HFFc6 (cell line): ENCODE results near the gene TNN. TPM values are rescaled to one million over a fixed set of nuclear protein-coding genes. Genes with fewer than 3 reads are reported as not detected.

Source experiments
- DNase-seq: peaks from one replicate; pipeline ENCODE4 v3.0.0-alpha.2; 2018
- H3K27ac Mint-ChIP-seq: 2 replicates; pipeline ENCODE4 v1.8.0; 2020; ENCODE audit warnings: mild to moderate bottlenecking, mixed read lengths
- H3K27me3 Mint-ChIP-seq: 2 replicates; pipeline ENCODE4 v1.8.0; 2021; ENCODE audit warnings: mild to moderate bottlenecking, moderate library complexity, mixed read lengths; ENCODE audit not compliant: insufficient read depth
- H3K36me3 Mint-ChIP-seq: 2 replicates; pipeline ENCODE4 v1.8.0; 2021; ENCODE audit warnings: low read depth, mixed read lengths
- H3K4me1 Mint-ChIP-seq: 2 replicates; pipeline ENCODE4 v1.8.0; 2020; ENCODE audit warnings: low read depth, mixed read lengths
- H3K4me3 Mint-ChIP-seq: 2 replicates; pipeline ENCODE4 v1.8.0; 2020; ENCODE audit warnings: mild to moderate bottlenecking, moderate library complexity, mixed read lengths
- H3K9me3 Mint-ChIP-seq: 2 replicates; pipeline ENCODE4 v1.8.0; 2020; ENCODE audit warnings: mild to moderate bottlenecking, mixed read lengths
- CTCF ChIP-seq: fragments of 200-600 bp; sonication (generic); IDR thresholded peaks from 2 replicates; pipeline ENCODE4 v1.5.0; 2021; ENCODE audit warnings: antibody characterized with exemption, mild to moderate bottlenecking
- total RNA-seq, 6 experiments: library from RNA; stranded (reverse); fragmentation: NEBNext Ultra II Directional; extraction: Animal tissue kit (Norgen Biotek cat#: 25700); gene quantifications; 2 replicates in 1 of 6; 3 replicates in 5 of 6; pipeline ENCODE4 v1.2.3, GENCODE V29; 2021

The TNN gene
- total RNA-seq, 6 experiments from 2014 or later = not detected

- H3K9me3 Mint-ChIP-seq = no peaks in the 10 kb centered on the region
- no peak for TF ChIP-seq CTCF
- peaks cover 10% of the 10 kb centered on the region; the same call in 1 of the 2 replicates for H3K27me3 Mint-ChIP-seq
- no peak for DNase-seq
- no peak overlapping the region for H3K27ac Mint-ChIP-seq
- H3K4me1 Mint-ChIP-seq = peaks cover 6% of the 10 kb centered on the region; the same call in 1 of the 2 replicates
- H3K36me3 Mint-ChIP-seq = no peaks in the 10 kb centered on the region
- H3K4me3 Mint-ChIP-seq = no peak overlapping the region
These were observed 33.7 kb upstream of the TNN start for GRCh38 chr1:175033953-175034352.

GRCh38 chr1:175034775-175035174, 32.9 kb upstream of the TNN start:
- H3K27ac Mint-ChIP-seq = no peak overlapping the region
- TF ChIP-seq CTCF = no peak
- H3K4me3 Mint-ChIP-seq = no peak overlapping the region
- DNase-seq = no peak
- no peaks in the 10 kb centered on the region for H3K9me3 Mint-ChIP-seq
- no peaks in the 10 kb centered on the region for H3K4me1 Mint-ChIP-seq
- peaks cover 10% of the 10 kb centered on the region; the same call in 1 of the 2 replicates for H3K27me3 Mint-ChIP-seq
- no peaks in the 10 kb centered on the region for H3K36me3 Mint-ChIP-seq

GRCh38 chr1:175035865-175036264, 31.8 kb upstream of the TNN start:
- TF ChIP-seq CTCF = no peak
- no peaks in the 10 kb centered on the region for H3K4me1 Mint-ChIP-seq
- H3K9me3 Mint-ChIP-seq = no peaks in the 10 kb centered on the region
- no peak for DNase-seq
- H3K36me3 Mint-ChIP-seq = no peaks in the 10 kb centered on the region
- no peak overlapping the region for H3K4me3 Mint-ChIP-seq
- no peak overlapping the region for H3K27ac Mint-ChIP-seq
- H3K27me3 Mint-ChIP-seq = peaks cover 17% of the 10 kb centered on the region; the same call in 1 of the 2 replicates

- Mint-ChIP-seq H3K36me3 (no peaks in the 10 kb centered on the region), H3K27me3 (peaks cover 16% of the 10 kb centered on the region; the same call in 1 of the 2 replicates), H3K4me1 (no peaks in the 10 kb centered on the region), H3K4me3 (no peak overlapping the region), H3K9me3 (no peaks in the 10 kb centered on the region), H3K27ac (no peak overlapping the region)
- no peak for TF ChIP-seq CTCF
- DNase-seq = no peak
These were observed 31.2 kb upstream of the TNN start for GRCh38 chr1:175036476-175036875.

GRCh38 chr1:175037416-175037815, 30.2 kb upstream of the TNN start:
- H3K4me1 Mint-ChIP-seq = no peaks in the 10 kb centered on the region
- no peaks in the 10 kb centered on the region for H3K36me3 Mint-ChIP-seq
- no peak overlapping the region for H3K27ac Mint-ChIP-seq
- no peaks in the 10 kb centered on the region for H3K9me3 Mint-ChIP-seq
- no peak overlapping the region for H3K4me3 Mint-ChIP-seq
- peaks cover 15% of the 10 kb centered on the region; the same call in 1 of the 2 replicates for H3K27me3 Mint-ChIP-seq
- DNase-seq = no peak
- TF ChIP-seq CTCF = no peak

- Mint-ChIP-seq H3K9me3 (peaks cover 4% of the 10 kb centered on the region; the same call in 1 of the 2 replicates), H3K4me3 (no peak overlapping the region), H3K27ac (no peak overlapping the region), H3K4me1 (no peaks in the 10 kb centered on the region), H3K36me3 (no peaks in the 10 kb centered on the region), H3K27me3 (peaks cover 8% of the 10 kb centered on the region; the same call in 1 of the 2 replicates)
- no peak for TF ChIP-seq CTCF
- no peak for DNase-seq
These were observed 27.2 kb upstream of the TNN start for GRCh38 chr1:175040324-175040879.
